ENCODE results near the gene MRM2.

DNA sequence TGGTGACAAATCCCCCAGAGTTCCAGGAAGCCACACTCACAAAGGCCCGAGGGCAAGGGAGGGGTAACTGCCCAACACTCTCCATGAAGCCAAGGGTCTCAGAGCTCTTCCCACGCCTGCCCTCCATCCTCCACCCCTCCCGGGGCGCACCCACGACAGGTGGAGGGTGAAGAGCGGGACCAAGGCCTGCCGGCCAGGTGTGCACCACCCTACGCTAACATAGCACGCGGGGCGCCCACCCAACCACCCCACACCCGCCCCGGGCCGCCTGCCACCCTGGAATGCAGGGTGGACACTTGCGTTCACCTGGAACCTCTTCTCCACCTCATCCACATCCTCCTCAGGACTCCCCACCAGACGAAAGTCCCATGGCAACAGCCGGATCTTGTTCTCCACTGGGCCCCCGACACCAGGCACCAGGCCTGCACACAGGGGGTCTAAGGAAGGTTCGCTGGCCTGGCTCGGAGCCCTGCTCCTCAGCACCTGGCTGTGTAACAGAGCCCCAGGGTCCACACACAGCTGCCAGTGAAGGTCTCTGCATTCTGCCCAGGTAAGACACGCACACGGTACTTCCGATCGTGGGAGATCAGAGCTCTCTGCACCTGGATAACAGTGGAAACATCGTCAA lies 41.9 kb downstream of the MRM2 start:
- TF ChIP-seq, protein P1, sequence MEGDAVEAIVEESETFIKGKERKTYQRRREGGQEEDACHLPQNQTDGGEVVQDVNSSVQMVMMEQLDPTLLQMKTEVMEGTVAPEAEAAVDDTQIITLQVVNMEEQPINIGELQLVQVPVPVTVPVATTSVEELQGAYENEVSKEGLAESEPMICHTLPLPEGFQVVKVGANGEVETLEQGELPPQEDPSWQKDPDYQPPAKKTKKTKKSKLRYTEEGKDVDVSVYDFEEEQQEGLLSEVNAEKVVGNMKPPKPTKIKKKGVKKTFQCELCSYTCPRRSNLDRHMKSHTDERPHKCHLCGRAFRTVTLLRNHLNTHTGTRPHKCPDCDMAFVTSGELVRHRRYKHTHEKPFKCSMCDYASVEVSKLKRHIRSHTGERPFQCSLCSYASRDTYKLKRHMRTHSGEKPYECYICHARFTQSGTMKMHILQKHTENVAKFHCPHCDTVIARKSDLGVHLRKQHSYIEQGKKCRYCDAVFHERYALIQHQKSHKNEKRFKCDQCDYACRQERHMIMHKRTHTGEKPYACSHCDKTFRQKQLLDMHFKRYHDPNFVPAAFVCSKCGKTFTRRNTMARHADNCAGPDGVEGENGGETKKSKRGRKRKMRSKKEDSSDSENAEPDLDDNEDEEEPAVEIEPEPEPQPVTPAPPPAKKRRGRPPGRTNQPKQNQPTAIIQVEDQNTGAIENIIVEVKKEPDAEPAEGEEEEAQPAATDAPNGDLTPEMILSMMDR (IDR thresholded peaks at IDR 0.05; ENCODE audit: poor library complexity, severe bottlenecking), result no peak
- TF ChIP-seq TAF1 (IDR thresholded peaks at IDR 0.05; ENCODE audit: low read depth) (no peak), MXI1 (conservative IDR thresholded peaks at IDR 0.05; ENCODE audit: poor library complexity, severe bottlenecking) (no peak), POLR2AphosphoS5 (IDR thresholded peaks at IDR 0.05) (no peak)
